HepG2 (cell line): Measurements from ENCODE around the gene SAMD10. TPM values are rescaled to one million over a fixed set of nuclear protein-coding genes. Genes with fewer than 3 reads are reported as not detected.

Experiments used
- AHDC1 ChIP-seq: sonication (generic); formaldehyde crosslinking; IDR thresholded peaks from 2 replicates; pipeline ENCODE4 v1.5.1; 2020; ENCODE audit warnings: mild to moderate bottlenecking, missing genetic modification reagents, borderline replicate concordance
- NFAT5 ChIP-seq: sonication (generic); formaldehyde crosslinking; IDR thresholded peaks from 2 replicates; pipeline ENCODE4 v1.4.0; 2020; ENCODE audit warnings: missing genetic modification reagents
- PHF5A ChIP-seq: IDR thresholded peaks from one replicate; pipeline ENCODE4 v1.6.1; 2018; ENCODE audit warnings: low read depth, missing genetic modification reagents; ENCODE audit not compliant: unreplicated experiment
- POLR2AphosphoS5 ChIP-seq: IDR thresholded peaks from 2 replicates; pipeline ENCODE4 v1.6.1; 2012; ENCODE audit warnings: low read depth, low read length
- RARG ChIP-seq: sonication (generic); formaldehyde crosslinking; IDR thresholded peaks from 2 replicates; pipeline ENCODE4 v1.4.0; 2020; ENCODE audit warnings: low read depth, mild to moderate bottlenecking, missing genetic modification reagents
- SALL1 ChIP-seq: sonication (generic); formaldehyde crosslinking; IDR thresholded peaks from 2 replicates; pipeline ENCODE4 v1.8.0; 2022; ENCODE audit warnings: mild to moderate bottlenecking, missing genetic modification reagents
- TBX2 ChIP-seq: sonication (generic); formaldehyde crosslinking; IDR thresholded peaks from 2 replicates; pipeline ENCODE4 v1.5.0; 2020; ENCODE audit warnings: missing genetic modification reagents, mild to moderate bottlenecking, borderline replicate concordance
- TCF7 ChIP-seq: sonication (generic); IDR thresholded peaks from 2 replicates; pipeline ENCODE4 v1.6.1; 2016; ENCODE audit warnings: antibody characterized with exemption, low read depth
- TFDP1 ChIP-seq: IDR thresholded peaks from 2 replicates; pipeline ENCODE4 v1.6.1; 2016; ENCODE audit warnings: missing compliant biosample characterization, missing genetic modification reagents, borderline replicate concordance
- ZBTB46 ChIP-seq: sonication (generic); formaldehyde crosslinking; IDR thresholded peaks from 2 replicates; pipeline ENCODE4 v1.4.0; 2020; ENCODE audit warnings: mild to moderate bottlenecking, missing genetic modification reagents, borderline replicate concordance
- ZNF160 ChIP-seq: sonication (generic); formaldehyde crosslinking; IDR thresholded peaks from 2 replicates; pipeline ENCODE4 v1.8.0; 2022; ENCODE audit warnings: mild to moderate bottlenecking, inconsistent platforms, missing genetic modification reagents
- ZNF264 ChIP-seq: sonication (generic); formaldehyde crosslinking; IDR thresholded peaks from 2 replicates; pipeline ENCODE4 v1.4.0; 2020; ENCODE audit warnings: missing genetic modification reagents
- ZNF432 ChIP-seq: sonication (generic); formaldehyde crosslinking; IDR thresholded peaks from 2 replicates; pipeline ENCODE4 v1.5.0; 2020; ENCODE audit warnings: missing genetic modification reagents, mild to moderate bottlenecking, borderline replicate concordance
- ZNF660 ChIP-seq: sonication (generic); formaldehyde crosslinking; IDR thresholded peaks from 2 replicates; pipeline ENCODE4 v1.5.1; 2020; ENCODE audit warnings: mild to moderate bottlenecking, low read depth, missing genetic modification reagents, borderline replicate concordance
- ZNF672 ChIP-seq: sonication (generic); formaldehyde crosslinking; IDR thresholded peaks from 2 replicates; pipeline ENCODE4 v1.8.1; 2022; ENCODE audit warnings: missing genetic modification reagents
- polyA plus RNA-seq, 8 experiments: library from polyadenylated mRNA; depleted of rRNA in 3 of 8; stranded (reverse) in 7 of 8; unstranded in 1 of 8; fragments of >200 nt; fragmentation: Illumina TruSeq in 4 of 8; extraction: Trizol in 4 of 8; gene quantifications; 2 replicates each; pipeline versions ENCODE4 v1.2.1 to v1.2.3, GENCODE V29; 2011 to 2016; ENCODE audit warnings: low read depth in 4 of 8, missing spikeins in 1 of 8, mixed read lengths in 1 of 8; ENCODE audit not compliant: insufficient read depth in 1 of 8
- total RNA-seq, 5 experiments: library from RNA; depleted of rRNA; stranded (reverse); fragments of >200 nt; fragmentation: Illumina TruSeq; extraction: Trizol; gene quantifications; 2 replicates each; pipeline ENCODE4 v1.2.3, GENCODE V29; 2016; ENCODE audit warnings: low read depth in 1 of 5

SAMD10 gene
- total and polyA plus RNA-seq, 2 of the 13 experiments (the other 11 are each of a cell fraction or from before 2014, with no cell fraction given) = 6.1 to 11.0 TPM

GRCh38 chr20:63957004-63957689 is 22.3 kb downstream of the SAMD10 start (continued):
- TF ChIP-seq ZNF660 = no peak
- no peak for TF ChIP-seq ZBTB46 (CRISPR knock-in tag)
- no peak for TF ChIP-seq ZNF672 (CRISPR knock-in tag)
- TF ChIP-seq ZNF432 = no peak
- TF ChIP-seq TFDP1 (CRISPR knock-in tag) = no peak; the same call in 1 of the 2 replicates
- TF ChIP-seq TCF7 = no peak
- no peak for TF ChIP-seq ZNF264 (CRISPR knock-in tag)
- TF ChIP-seq SALL1 (CRISPR knock-in tag) = peak; percentile 91
- no peak for TF ChIP-seq RARG (CRISPR knock-in tag)
- TF ChIP-seq AHDC1 = no peak
- TF ChIP-seq POLR2AphosphoS5 = peak; percentile 96
- TF ChIP-seq ZNF160 (CRISPR knock-in tag) = 0 out of 2 replicates have a peak, but pooled peaks have one; percentile 81
- TF ChIP-seq PHF5A (CRISPR knock-in tag) = no peak
- 0 out of 2 replicates have a peak, but pooled peaks have one; percentile 20 for TF ChIP-seq NFAT5 (CRISPR knock-in tag)
- TF ChIP-seq TBX2 (CRISPR knock-in tag) = peak; percentile 35; the same call in 1 of the 2 replicates
